GM21360 (cell line): ENCODE measurements around the gene PGAP3.
A peak's percentile ranks its signal among the peaks of the same experiment; 100 is the strongest.

ENCODE experiments used
- ATAC-seq: cut with Tn5 transposase; IDR thresholded peaks from one replicate; pipeline ENCODE4 v1.9.1; 2021; ENCODE audit warnings: mild to moderate bottlenecking, moderate library complexity; ENCODE audit not compliant: unreplicated experiment

Gene PGAP3

DNA sequence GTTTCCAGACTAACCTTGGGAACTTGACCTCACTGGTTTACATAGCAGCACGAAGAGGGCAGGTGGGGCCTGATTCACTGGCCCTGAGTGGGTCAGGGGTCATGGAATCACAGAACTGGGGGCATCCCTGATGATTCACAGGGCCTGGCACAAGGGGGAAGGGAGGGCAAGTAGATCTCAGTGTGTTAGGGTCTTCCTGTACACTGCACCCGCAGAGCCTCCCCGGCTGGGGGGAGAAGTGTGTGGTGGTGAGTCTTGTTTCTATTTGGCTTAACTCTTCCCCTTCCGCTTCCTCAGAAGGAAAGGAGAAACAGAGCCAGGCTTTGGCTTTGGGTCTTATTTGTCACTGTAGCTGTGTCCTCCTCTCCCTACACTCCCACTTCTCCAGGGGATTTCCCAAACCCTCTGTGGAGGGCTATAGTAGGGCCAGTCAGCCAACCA, 47.2 kb downstream of the PGAP3 start:
- no peak for ATAC-seq

DNA sequence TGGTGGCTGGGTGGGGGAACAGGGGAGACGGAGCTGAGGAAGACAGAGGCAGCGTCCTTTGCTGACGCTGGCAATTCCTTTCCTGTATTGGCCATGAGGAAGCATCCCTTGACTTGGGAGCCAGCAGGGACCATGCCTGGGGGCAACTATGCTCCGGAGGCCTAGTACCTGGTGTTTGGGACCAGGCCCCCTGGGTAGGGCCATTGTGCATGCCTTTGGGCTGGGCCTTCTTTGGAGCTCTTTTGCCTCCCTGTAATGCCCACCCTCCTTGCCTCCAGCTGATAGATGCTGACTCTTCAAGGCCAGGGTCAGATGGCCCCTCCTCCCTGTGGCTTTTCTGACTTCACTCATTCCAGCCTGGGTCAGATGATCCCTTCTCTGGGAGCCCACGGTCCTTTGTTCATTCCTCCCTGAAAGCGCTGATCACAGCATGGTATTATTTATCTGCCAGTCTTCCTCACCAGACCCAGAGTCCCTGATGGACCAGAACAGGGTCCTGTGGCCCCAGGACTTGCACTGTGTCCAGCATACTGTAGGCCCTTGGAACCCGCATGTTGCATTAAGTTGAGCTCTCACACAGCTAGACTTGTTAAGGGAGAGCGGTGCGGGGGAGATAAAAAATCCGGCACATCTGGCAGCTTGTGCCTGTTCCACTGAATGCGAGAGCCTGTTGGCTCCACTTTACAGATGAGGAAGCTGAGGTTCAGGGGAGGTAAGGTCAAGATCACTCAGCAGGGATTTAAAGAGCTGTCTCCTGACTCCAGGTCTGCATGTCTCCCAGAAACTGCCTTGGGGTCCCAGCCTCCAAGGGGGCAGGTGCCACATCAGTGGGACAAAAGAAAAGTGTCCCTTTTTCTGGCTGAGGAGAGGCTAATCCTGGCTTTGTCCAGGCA, 48.0 kb downstream of the PGAP3 start:
- no peak for ATAC-seq

DNA sequence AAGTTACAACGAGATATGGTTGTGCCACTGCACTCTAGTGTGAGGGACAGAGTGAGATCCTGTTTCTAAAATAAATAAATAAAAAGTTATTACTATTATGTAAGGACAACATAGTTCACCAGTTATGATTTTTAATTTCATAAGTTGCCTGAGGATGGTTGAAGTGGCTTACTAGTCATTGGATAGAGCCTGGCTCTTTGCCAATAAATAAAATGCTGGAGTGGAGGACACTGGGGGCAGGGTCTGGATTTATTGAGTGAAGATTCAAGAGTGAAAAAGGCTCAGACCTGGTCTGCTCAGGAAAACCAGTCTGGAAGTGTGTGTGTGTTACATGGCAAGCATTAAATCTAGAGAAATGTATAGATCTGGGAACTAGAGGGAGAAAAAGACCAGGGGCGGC, 48.8 kb downstream of the PGAP3 start:
- ATAC-seq, result no peak

DNA sequence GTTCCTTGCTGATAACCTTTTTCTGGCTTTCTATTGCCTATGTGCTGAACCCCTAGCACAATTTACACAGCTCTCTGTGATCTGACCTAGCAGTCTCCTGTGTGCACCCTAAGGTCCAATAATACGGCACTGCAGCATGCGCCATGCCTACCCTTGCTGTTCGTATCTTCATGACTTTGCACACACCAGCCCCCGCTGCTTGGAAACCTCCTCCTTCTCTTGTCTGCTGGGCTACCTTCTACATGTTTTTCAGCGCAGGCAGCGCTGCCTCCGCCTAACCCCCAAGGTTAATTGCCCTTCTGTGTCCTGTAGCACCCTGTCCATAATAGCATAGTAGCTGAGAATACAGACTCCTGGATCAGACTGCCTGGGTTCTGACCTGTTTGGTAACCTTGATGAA, 49.5 kb downstream of the PGAP3 start:
- no peak for ATAC-seq

DNA sequence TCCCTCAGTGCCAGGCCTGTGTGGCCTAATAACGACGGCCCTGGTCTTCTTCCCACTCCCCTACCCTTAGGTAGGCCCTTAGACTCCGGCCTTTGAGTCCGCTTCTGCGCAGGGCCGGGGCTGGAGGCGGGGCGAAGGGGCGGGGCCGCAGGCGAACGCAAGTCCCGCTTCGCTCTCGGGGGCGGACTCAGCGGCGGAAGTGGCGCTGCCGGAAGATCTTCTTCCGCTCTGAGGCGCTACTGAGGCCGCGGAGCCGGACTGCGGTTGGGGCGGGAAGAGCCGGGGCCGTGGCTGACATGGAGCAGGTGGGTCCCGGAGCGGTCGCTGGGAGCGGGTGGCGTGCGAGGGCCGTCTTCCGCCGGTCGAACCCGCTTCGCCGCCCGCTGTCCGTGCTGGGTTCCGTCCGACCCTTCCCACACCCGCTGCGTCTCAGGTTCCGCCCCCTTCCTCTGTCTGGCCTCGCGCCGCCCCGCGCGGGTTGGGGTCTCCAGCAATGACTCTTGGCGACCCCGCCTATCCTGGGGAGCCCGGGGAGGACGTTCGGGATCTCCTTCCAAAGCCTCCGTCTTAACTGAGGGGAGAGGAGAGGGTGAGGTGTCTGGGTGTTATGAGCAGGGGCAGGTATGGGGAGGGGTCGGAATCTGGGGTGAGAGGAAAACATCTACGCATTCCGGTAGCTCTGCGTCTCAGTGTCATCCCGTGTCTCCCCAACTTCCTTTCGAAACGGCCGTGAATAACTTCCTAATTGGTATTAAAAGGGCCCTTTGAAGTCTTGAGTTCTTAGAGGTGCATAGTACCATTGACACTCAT, 50.7 kb downstream of the PGAP3 start, which contains the start of gene STARD3:
Gene STARD3, plus strand, starts transcription at position 218 of the 810 bp plus-strand sequence. CDS start 16,388 bp downstream, outside the sequence.
- peak; percentile 77 for ATAC-seq

DNA sequence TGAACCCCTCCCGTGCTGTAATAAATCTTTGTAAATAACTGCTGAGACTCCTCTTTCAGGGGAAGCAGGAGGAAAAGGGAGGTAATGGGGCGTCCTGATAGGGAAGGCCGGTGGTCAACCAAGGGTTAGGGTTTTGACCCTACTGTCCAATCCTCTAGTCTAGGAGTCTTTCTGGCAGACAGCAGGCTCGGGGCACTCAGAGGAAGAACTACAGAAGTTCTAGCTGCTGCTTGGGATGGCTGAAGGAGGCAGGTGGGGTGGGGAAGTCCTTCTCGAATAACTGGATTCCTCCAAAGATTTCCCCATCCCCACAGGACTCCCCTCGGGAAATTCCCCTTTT, 51.3 kb downstream of the PGAP3 start:
- no peak for ATAC-seq

DNA sequence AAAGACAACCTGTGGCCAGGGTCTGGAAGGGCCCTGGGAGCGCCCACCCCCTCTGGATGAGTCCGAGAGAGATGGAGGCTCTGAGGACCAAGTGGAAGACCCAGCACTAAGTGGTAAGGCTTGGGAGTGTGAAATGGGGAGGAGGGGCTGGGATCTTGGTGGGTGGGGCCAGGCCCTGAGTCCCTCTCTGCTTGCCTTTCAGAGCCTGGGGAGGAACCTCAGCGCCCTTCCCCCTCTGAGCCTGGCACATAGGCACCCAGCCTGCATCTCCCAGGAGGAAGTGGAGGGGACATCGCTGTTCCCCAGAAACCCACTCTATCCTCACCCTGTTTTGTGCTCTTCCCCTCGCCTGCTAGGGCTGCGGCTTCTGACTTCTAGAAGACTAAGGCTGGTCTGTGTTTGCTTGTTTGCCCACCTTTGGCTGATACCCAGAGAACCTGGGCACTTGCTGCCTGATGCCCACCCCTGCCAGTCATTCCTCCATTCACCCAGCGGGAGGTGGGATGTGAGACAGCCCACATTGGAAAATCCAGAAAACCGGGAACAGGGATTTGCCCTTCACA, 52.2 kb downstream of the PGAP3 start:
- no peak for ATAC-seq

DNA sequence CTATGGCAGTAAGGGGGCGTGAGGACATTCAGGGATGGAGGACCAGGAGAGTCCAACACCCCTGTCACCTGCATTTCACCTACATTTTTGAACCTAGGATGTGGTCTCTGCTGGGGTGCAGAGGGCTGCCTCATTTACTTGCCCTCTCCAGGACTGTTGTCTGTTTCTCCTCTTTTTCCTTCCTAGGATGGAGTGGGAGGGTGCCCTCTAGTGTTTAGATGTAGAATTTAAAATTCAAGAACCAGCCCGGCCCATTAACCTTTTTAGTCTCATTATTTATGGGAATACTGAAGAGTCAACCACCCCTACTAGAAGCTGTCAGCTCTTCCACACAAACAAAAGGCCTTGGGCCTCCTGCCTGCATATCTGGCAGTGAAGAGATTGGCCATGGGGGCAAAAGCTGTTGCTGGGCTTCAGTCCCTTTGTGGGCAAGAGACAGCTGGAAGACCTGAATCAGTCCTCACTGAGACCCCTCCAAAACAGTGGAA, 53.4 kb downstream of the PGAP3 start:
- no peak for ATAC-seq

DNA sequence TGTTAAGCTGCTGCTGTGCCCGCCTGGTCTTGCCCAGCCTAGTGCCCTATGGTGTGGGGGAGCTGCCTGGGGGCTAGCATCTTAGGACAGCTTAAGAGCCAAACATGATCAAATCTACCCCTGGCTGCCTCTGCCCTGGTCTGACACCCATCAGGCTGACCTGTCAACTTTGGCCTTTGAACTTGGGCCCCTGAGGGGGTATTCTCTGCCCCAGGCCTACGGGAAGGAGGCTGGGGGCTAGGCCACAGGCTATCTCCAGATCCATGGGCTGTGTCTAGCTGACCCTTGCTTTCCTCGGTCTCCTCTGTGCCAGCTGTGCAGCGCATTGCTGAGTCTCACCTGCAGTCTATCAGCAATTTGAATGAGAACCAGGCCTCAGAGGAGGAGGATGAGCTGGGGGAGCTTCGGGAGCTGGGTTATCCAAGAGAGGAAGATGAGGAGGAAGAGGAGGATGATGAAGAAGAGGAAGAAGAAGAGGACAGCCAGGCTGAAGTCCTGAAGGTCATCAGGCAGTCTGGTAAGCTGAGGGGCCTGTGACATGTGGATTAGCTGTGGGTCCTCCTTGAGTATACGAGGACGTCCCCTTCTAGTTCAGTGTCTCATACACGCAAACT, 54.2 kb downstream of the PGAP3 start:
- no peak for ATAC-seq

DNA sequence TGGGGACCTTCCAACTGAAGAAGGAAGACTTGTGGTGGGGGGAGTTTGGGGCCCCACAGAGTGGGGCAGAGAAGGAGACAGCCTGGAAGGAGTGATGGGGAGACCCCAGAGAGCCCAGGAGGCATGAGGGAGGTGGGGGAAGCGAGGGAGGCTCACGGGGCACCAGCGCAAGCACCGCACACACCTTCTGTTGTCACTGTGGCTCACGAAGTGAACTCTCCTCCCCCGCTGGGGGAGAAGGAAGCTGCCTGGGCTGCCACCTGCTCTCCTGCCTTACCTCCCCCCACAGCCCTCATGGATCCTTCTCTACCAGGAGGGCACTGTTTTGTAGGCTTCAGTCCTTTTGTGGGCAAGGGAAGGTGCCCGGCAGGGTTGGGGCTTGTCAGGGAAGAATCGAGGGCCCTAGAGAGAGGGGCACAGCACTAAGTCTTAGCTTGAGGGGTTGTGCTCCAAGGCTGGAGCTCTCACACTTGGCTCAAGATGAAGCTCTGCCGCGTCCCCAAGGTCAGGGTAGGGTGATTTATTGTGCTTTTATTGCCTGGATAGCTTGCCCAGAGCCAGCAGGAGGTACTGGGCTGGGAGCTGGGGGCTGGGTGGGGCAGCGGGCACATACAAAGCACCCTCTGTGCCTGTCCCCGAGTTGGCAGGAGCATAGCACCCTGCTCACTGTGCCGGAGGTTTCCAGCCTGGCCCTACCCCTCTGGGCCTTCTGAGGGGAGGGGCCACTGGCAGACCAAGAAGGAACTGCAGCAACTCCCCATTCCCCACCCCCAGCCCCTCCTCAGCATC, 55.5 kb downstream of the PGAP3 start:
- no peak for ATAC-seq

DNA sequence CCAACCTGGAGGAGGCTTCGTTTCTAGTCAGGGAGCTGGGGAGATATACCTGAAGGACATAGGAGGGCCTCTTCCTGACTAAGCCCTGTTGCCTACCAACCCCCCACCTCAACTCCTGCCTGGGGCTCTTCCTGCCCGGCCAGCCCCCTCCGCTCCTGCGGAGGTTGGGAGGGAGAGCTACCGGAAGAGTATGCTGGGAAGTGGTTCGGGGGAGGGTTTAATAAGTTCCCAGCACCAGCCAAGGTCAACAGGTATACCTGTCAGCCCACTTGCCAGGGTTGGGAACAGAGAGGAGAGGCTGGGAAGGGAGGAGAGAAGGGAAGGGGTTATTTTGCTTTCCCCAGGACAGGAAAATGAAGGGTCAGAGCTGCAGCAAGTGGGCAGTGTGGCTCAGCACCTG, 56.5 kb downstream of the PGAP3 start:
- ATAC-seq, result no peak

DNA sequence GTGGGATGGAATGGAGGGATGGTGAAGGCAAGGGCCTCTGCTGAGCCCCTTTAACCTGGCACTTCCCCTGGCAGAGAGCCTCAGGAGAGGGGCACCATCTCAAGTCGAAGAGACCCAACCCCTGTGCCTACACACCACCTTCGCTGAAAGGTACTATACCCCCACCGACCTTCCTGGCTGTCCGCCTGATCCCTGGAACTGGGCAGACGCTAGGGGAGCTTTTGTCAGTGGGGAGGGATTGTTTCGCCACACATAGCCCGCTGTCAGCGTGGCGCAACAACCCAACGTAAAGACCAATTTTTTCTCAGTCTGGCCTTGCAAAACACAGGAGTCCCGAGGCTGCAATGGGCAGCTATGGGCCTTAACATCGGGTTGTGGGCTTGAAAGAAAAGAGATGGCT, 58.0 kb downstream of the PGAP3 start:
- no peak for ATAC-seq

DNA sequence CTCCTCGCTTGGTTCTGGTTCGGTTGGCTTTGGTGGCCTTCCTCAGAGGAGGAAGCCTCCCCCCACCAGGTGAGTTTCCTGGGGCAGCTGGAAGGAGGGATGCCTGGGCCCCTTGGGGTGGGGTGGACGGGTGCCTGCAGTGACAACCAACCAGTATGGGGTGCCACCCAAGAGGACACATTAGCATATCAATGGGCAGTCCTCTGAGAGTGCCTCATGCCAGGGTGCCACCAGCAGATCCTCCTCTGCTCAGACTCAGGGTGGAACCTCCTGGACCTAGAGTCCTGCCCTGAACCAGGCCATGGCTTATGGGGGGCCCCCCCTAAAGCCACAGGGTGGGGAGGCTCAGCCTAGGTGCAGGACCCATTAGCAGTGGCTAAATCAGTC, 58.4 kb downstream of the PGAP3 start:
- ATAC-seq, result no peak

DNA sequence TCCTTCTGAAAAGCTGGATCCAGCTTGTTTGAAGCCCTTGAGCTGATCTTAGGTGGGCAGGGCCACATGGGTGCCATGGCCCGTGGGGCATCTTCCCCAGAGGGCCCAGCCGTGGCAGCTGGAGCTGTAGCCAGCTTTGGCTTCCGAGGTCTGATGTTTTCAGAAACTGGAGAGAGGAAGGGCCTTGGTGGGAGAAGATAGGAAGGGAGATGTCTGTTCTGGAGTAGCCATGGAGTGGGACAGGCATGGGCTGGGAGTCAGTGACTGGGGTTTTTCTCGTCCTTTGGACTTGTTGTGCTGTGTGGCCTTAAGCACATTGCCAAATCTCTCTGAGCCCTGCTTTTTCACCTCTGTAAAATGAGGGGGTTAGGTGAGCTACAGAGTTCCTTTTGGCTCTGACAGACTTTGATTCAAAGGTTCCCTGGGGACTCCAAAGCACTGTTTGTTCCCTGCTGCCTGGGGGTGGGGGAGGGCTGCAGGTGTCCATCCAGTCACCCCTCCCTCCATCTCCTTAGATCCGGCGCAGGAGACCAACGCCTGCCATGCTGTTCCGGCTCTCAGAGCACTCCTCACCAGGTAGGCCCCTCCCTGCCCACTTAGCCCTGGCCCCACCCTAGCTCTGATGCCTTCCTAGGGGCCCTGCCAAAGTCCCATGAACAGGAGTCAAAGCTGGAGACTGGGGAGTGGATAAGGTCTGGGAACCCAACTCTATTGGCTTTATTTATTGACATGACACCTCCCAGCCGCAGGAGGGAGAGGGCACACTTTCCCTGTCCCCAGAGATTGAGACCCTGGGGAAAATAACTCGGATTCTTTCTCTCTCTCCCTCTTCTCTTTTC, 59.0 kb downstream of the PGAP3 start:
- no peak for ATAC-seq

DNA sequence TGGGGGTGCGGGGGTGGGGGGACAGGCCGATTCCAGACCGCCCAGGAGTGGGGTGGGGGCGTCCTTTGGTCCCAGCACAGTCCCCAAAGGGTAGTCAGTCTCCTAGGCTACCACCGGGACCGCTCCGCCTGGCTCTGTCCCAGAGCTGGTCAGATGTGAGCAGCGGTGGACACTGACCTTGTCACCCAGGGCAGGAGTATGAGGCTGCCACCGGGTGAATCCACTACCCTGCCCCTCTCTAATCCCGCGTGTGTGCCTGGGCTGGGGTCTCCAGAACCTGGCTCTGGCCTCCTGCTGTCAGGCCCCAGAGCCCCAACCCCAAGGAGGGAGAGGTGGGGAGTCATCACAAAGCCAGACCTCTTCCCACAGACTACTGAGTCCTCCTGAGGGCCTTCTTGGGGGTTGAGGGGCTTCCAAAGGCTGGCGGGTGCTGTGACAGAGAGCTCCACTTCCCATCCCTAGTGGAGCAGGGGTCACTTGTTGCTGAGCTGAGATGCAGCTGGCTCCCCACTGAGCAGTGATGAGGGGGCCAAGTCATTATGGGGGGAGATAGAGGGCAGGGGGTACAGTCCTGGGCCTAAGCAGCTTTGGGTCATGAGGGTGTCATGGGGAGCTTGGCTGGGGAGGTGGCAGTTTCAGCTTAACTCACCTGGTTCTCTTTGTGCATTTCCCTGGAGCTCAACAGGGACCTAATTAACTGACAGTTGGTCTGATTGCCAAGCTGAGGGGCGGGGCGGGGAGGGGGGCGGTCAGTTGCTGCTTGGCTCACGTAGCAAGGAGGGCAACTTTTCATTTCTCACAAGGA, 59.9 kb downstream of the PGAP3 start:
- no peak for ATAC-seq

DNA sequence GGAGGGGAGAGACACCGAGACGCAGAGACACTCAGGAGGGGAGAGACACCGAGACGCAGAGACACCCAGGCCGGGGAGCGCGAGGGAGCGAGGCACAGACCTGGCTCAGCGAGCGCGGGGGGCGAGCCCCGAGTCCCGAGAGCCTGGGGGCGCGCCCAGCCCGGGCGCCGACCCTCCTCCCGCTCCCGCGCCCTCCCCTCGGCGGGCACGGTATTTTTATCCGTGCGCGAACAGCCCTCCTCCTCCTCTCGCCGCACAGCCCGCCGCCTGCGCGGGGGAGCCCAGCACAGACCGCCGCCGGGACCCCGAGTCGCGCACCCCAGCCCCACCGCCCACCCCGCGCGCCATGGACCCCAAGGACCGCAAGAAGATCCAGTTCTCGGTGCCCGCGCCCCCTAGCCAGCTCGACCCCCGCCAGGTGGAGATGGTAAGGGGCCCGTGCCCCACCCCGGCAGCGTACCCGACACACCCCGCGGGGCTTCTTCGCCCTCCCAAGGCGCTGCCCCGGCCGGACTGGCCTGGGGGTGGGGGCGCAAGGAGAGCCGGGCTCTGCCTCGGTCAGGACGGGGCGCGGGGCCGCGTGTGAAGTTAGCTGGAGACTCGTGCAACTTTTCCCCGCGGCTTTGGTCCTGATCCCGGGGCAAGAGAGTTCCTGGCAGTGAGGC, 60.7 kb downstream of the PGAP3 start:
- ATAC-seq, result no peak

DNA sequence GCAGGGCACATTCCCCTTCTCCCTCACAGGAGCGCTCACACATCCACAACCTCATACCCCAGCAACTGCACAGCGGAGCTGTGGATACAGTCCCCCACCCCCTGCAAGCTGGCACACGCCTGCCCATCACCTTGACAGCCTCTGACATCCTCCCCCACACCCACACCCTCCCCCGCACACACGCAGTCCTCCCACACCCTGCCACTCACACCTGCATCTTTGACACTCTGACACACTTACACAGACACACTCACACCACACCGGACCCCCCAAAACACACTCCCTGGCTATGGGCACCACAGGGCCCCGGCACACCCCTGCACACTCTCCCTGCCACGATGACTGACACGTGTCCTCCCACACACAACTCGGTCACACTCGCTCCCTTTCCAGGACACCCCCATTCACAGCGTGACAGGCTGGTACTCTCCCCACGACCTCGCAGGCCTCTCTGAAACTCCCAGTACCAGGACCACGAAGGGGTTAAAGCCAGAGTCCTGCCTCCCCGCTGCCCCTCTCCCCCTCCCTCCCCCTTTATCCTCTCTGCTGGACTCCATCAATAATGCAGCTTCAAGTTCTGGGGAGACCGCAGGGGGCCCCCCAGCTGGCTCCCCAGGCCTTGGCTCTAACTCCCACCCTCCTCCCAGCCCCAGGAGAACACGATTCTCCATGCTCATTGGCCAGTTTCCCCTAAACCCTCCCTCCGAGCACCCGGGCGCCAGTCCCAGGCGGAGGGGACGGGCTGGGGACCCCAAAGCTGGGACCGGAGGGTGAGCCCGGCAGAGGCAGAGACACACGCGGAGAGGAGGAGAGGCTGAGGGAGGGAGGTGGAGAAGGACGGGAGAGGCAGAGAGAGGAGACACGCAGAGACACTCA, 61.4 kb downstream of the PGAP3 start, which contains the start of gene PPP1R1B:
Gene PPP1R1B, plus strand, starts transcription at position 782 of the 876 bp plus-strand sequence. CDS start 441 bp downstream, outside the sequence.
- no peak for ATAC-seq
